Activated CD4-positive, alpha-beta memory T cell treated with anti-CD3 and anti-CD28 coated beads for 36 hours (primary cell): ENCODE results near the gene MEX3B. TPM values are rescaled to one million over a fixed set of nuclear protein-coding genes. Genes with fewer than 3 reads are reported as not detected.

ENCODE experiments used
- total RNA-seq, 2 experiments: library from RNA; stranded (reverse); gene quantifications; one replicate each; pipeline ENCODE4 v1.2.3, GENCODE V29; 2021

The MEX3B gene
- total RNA-seq, 2 experiments from 2014 or later: 0.67 to 0.82 TPM

Other genes starting within 250 kb of the MEX3B start
- 10 to 100 TPM; 27.7 to 28.1 TPM for gene EFL1, start 216.7 kb upstream of the MEX3B start, total RNA-seq
- gene SAXO2, start 216.8 kb upstream of the MEX3B start, total RNA-seq: under 1 TPM in 1 of 2 experiments, not detected in 1; 0.81 TPM